Keratinocyte (primary cell): Measurements from ENCODE around the gene NFATC1.

Source experiments
- EZH2 ChIP-seq: IDR thresholded peaks from one replicate; pipeline ENCODE4 v1.6.1; 2012; ENCODE audit warnings: inconsistent platforms, mild to moderate bottlenecking, low read length, moderate library complexity
- TF ChIP-seq, protein P1 (sequence below), 3 experiments: IDR thresholded peaks in 1 of 3; conservative IDR thresholded peaks in 1 of 3; optimal IDR thresholded peaks in 1 of 3; 2 replicates in 2 of 3; 3 replicates in 1 of 3; pipeline versions ENCODE3 to v1.5.1; 2011; ENCODE audit warnings: low read length in 3 of 3, mild to moderate bottlenecking in 3 of 3, moderate library complexity in 2 of 3, control low read depth in 1 of 3, inconsistent platforms in 1 of 3; ENCODE audit not compliant: insufficient read depth in 2 of 3; ENCODE audit errors: extremely low read depth in 1 of 3

DNA sequence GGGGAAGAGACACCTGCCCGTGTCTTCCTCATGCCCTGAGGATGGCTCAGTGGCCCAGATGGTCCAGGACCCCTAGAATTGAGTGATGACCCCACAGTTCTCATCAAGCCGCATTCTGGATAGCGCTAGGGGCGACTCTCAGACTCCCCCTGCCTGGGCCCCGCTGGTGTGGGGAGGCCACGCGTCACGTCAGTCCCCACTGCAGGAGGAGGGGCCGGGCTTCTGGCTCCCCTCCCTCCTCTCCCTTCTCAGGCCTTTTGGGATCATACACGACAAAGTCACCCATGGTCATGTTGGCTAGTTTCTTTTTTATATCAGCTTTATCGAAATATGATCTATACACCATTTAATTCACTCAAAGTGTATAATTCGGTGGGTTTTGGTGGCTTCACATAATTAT lies 61.5 kb downstream of the NFATC1 start:
- TF ChIP-seq, protein P1, sequence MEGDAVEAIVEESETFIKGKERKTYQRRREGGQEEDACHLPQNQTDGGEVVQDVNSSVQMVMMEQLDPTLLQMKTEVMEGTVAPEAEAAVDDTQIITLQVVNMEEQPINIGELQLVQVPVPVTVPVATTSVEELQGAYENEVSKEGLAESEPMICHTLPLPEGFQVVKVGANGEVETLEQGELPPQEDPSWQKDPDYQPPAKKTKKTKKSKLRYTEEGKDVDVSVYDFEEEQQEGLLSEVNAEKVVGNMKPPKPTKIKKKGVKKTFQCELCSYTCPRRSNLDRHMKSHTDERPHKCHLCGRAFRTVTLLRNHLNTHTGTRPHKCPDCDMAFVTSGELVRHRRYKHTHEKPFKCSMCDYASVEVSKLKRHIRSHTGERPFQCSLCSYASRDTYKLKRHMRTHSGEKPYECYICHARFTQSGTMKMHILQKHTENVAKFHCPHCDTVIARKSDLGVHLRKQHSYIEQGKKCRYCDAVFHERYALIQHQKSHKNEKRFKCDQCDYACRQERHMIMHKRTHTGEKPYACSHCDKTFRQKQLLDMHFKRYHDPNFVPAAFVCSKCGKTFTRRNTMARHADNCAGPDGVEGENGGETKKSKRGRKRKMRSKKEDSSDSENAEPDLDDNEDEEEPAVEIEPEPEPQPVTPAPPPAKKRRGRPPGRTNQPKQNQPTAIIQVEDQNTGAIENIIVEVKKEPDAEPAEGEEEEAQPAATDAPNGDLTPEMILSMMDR (optimal IDR thresholded peaks at IDR 0.05 in 1 of 3, IDR thresholded peaks at IDR 0.05 in 1 of 3, conservative IDR thresholded peaks at IDR 0.05 in 1 of 3; ENCODE audit: extremely low read depth in 1 of 3, insufficient read depth in 2 of 3, low read length in 3 of 3) = no peak
- no peak for TF ChIP-seq EZH2
